ENCODE measurements around the gene STOX2. TPM values are rescaled to one million over a fixed set of nuclear protein-coding genes. Genes with fewer than 3 reads are reported as not detected.

STOX2 gene
- total RNA-seq, 1 donor from 2014 or later: 2.5 TPM

GRCh38 chr4:183906489-183906738 lies 1.3 kb downstream of the STOX2 start:
- Histone ChIP-seq H3K36me3 (ENCODE audit: insufficient read depth, low read length) (no peaks in the 10 kb centered on the region), H3K4me2 (ENCODE audit: low read length) (peak overlapping the region; percentile 95), H3K9ac (ENCODE audit: low read length) (no peak overlapping the region), H3K27me3 (ENCODE audit: insufficient read depth, low read length) (peaks cover 31% of the 10 kb centered on the region), H3K4me3 (ENCODE audit: insufficient read depth, low read depth, low read length) (peak overlapping the region; percentile 52), H3K27ac (ENCODE audit: low read depth, low read length) (no peak overlapping the region), H4K20me1 (ENCODE audit: insufficient read depth, low read length) (no peaks in the 10 kb centered on the region), H2AFZ (ENCODE audit: low read depth, low read length) (peak overlapping the region; percentile 76), H3K9me3 (ENCODE audit: insufficient read depth, low read depth, low read length) (no peaks in the 10 kb centered on the region), H3K79me2 (ENCODE audit: insufficient read depth, low read length) (no peaks in the 10 kb centered on the region), H3K4me1 (ENCODE audit: insufficient read depth, low read length) (peaks cover 8% of the 10 kb centered on the region)
- H3K4me1 Mint-ChIP-seq (ENCODE audit: low read depth, unreplicated experiment): peaks cover 2% of the 10 kb centered on the region
- no peak for FAIRE-seq
- no peak for DNase-seq (ENCODE audit: low read depth)
- peaks cover 2% of the 10 kb centered on the region for H3K27me3 Mint-ChIP-seq (ENCODE audit: low read depth, unreplicated experiment)
- H3K36me3 Mint-ChIP-seq (ENCODE audit: low read depth, unreplicated experiment): no peaks in the 10 kb centered on the region
- no peaks in the 10 kb centered on the region for H3K9me3 Mint-ChIP-seq (ENCODE audit: unreplicated experiment)
- no peak overlapping the region for H3K27ac Mint-ChIP-seq (ENCODE audit: unreplicated experiment)
- TF ChIP-seq CTCF (IDR thresholded peaks at IDR 0.05; ENCODE audit: insufficient read depth, low read depth, low read length): no peak
- H3K4me3 Mint-ChIP-seq (ENCODE audit: unreplicated experiment): peak overlapping the region; percentile 80

- H3K9me3 ChIP-seq (ENCODE audit: insufficient read depth, low read depth, low read length): no peaks in the 10 kb centered on the region
- peaks cover 2% of the 10 kb centered on the region for H3K27me3 Mint-ChIP-seq (ENCODE audit: low read depth, unreplicated experiment)
- peaks cover 8% of the 10 kb centered on the region for H3K4me1 ChIP-seq (ENCODE audit: insufficient read depth, low read length)
- no peaks in the 10 kb centered on the region for H3K36me3 ChIP-seq (ENCODE audit: insufficient read depth, low read length)
- no peak overlapping the region for H3K27ac ChIP-seq (ENCODE audit: low read depth, low read length)
- peak overlapping the region; percentile 80 for H3K4me3 Mint-ChIP-seq (ENCODE audit: unreplicated experiment)
- no peaks in the 10 kb centered on the region for H3K36me3 Mint-ChIP-seq (ENCODE audit: low read depth, unreplicated experiment)
- DNase-seq (ENCODE audit: low read depth): no peak
- FAIRE-seq: no peak
- peak overlapping the region; percentile 95 for H3K4me2 ChIP-seq (ENCODE audit: low read length)
- no peak overlapping the region for H3K27ac Mint-ChIP-seq (ENCODE audit: unreplicated experiment)
- peak; percentile 21 for TF ChIP-seq EZH2 (IDR thresholded peaks at IDR 0.05; ENCODE audit: insufficient read depth, low read length)
- TF ChIP-seq CTCF (IDR thresholded peaks at IDR 0.05; ENCODE audit: insufficient read depth, low read depth, low read length): no peak
- no peaks in the 10 kb centered on the region for H4K20me1 ChIP-seq (ENCODE audit: insufficient read depth, low read length)
- peaks cover 31% of the 10 kb centered on the region for H3K27me3 ChIP-seq (ENCODE audit: insufficient read depth, low read length)
- no peak overlapping the region for H3K9ac ChIP-seq (ENCODE audit: low read length)
- H3K4me3 ChIP-seq (ENCODE audit: insufficient read depth, low read depth, low read length): peak overlapping the region; percentile 52
- peaks cover 2% of the 10 kb centered on the region for H3K4me1 Mint-ChIP-seq (ENCODE audit: low read depth, unreplicated experiment)
- H2AFZ ChIP-seq (ENCODE audit: low read depth, low read length): peak overlapping the region; percentile 76
- no peaks in the 10 kb centered on the region for H3K9me3 Mint-ChIP-seq (ENCODE audit: unreplicated experiment)
- H3K79me2 ChIP-seq (ENCODE audit: insufficient read depth, low read length): no peaks in the 10 kb centered on the region
These were observed 1.9 kb downstream of the STOX2 start for GRCh38 chr4:183906739-183907651.
